NCI-H345 (cell line): ENCODE data around the gene BAHCC1.

Experiments
- DNase-seq: peaks from one replicate; lab custom pipeline; 2025; lab: John Stamatoyannopoulos, UW

The BAHCC1 gene

DNA sequence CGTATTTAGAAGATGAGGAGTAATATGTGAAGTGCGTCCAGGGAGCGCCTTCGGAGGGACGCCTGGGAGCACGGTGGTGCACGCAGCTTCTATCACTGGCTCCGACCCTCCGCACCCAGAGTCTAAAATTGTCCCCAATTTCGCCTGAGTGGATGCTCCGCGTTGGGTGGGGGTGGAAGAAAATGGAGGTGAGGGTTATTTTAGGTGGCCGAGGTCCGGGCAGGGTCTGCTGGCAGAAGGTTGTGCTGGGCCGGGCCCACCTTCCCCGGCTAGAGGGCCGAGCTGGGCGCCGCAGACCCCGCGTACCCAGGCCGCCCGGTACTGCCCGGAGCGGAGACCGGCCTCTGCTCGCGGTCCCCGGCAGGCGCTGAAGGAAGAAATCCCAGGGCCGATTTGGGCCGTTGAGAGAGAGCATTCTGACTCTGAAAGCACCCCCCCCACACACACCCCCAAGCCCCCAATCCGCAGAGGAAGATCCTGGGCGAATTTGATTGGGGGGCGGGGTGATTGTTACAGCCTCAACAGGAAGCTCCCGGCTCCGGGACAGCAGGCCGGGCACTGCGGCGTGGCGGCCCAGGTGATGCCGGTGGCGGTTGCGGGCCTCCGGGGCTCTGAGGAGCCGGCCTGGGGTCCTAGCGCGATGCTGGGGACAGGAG is 3.0 kb downstream of the BAHCC1 start:
- no peak for DNase-seq

DNA sequence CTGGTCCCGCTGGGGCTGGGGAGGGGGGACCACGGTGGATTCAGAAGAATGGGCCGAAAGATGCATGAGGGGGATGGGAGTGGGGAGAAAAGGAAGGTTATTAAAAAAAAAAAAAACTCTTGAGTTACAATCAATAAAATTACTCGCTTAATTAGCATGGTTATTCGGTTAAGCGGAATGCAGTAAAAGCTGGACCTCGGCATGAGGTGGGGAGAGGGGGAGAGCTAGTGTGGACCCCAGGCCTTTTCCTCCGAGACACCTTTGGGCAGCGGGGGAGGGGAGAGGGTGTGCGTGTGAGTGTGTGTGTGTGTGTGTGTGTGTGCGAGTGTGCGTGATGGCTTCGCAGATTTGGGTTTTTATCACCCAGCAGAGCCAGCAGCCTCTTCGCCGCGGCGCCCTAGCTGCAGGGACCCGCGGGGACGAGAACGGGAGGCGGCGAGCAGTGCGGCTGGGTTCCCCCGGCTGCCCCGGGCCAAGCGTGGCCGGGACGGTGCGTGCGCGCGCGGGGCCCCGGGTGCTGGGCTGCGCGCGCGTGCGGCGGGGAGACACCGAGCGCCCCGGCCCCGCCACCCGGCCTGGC is 3.7 kb downstream of the BAHCC1 start:
- no peak for DNase-seq

DNA sequence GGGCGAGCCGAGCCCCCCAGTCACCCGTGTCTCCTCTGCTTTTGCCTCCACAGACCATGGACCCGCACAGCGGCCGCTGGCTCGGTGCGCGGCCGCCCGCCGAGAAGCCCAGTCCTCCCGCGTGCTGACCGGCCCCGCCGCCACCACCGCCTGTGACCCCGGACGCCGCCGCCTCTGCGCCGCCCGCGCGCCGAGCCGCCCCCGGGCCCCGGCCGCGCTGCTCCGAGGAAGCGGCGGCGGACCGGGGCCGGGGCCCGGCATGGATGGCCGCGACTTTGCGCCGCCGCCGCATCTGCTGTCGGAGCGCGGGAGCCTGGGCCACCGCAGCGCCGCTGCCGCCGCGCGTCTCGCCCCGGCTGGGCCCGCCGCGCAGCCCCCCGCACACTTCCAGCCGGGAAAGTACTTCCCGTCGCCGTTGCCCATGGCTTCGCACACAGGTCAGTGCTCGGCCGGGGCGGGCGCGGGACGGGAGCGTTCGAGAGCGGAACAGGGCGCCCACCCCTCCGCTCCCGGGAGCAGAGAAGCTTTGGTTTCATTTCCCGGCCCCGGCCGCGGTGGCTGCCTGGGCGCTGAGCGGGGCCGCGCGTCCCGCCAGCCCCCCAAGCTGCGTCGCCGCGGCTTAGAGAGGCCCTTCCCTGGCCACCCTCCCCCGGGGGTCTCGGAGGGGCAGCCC is 4.4 kb downstream of the BAHCC1 start:
- DNase-seq: no peak

DNA sequence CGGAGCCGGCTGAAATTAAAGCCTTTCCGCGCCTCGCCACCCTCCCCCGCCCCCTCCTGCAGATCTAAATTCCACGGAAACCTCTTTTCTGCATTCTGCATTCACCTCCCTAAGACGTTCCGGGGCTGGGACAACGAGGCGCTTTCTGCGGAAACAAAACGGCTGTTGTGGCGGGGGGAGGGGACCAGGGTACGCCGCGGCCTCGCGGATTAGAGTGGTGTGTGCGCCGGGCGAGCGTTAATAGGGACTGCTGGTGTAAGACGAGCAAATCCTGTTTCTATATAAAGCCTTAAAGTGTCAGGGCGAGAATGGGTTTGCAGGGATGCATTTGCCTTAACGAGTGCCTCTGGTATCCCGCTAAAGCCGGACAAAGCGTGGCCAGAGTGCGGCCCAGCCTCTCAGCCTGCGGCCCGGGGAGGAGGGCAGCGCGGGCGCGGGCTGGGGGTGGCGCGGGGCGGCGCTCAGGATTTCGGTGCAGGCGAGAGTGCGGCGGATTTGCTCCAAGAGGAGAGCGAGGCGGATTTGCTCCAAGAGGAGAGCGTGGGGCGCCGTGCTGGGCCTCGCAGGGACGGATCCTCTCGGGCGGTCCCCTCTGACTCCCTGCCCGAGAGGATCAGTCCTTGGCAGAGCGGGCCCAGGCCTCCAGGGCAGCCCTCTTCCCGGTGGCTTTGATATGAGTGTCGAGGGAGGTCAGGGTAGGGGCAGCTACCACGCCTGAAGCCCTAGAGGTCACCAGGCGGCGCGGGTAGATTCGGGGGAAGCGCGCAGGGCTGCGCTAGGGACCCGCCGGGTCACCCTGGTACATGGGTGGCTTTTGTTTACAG is 5.1 kb downstream of the BAHCC1 start:
- no peak for DNase-seq

DNA sequence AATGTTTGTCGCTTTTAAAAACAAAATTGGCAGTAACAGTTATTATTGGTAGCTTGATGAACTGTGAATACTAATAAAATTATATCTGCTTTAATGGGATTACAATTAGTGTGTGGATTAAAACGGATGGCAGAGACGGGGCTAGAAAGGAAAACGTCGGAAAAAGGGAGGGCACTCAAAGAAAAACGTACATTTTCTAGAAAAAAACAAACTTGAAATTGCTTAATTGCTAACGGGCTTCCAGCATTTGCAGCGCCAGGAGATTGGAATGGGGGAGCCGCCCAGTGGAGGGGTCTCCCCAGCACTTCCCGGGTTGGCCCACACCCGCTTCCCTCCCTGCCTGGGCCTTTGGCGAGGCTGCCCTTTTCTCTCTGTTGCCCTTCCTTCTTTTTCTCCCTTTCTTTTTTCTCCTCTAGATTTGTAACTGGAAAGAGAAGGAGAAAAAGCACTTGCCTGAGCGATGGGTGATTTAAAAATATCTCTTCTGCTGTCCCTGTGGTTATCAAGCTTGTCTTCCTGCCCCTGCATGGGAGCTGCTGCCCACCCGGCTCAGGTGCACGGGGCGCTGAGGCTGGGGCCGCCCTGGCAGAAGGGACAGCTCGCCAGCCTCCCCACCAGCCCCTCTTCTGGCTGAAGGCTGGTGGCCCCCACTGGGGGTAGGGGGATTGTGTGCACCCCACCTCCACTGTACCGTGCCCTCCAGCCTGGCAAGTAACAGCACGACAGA is 5.9 kb downstream of the BAHCC1 start:
- no peak for DNase-seq

DNA sequence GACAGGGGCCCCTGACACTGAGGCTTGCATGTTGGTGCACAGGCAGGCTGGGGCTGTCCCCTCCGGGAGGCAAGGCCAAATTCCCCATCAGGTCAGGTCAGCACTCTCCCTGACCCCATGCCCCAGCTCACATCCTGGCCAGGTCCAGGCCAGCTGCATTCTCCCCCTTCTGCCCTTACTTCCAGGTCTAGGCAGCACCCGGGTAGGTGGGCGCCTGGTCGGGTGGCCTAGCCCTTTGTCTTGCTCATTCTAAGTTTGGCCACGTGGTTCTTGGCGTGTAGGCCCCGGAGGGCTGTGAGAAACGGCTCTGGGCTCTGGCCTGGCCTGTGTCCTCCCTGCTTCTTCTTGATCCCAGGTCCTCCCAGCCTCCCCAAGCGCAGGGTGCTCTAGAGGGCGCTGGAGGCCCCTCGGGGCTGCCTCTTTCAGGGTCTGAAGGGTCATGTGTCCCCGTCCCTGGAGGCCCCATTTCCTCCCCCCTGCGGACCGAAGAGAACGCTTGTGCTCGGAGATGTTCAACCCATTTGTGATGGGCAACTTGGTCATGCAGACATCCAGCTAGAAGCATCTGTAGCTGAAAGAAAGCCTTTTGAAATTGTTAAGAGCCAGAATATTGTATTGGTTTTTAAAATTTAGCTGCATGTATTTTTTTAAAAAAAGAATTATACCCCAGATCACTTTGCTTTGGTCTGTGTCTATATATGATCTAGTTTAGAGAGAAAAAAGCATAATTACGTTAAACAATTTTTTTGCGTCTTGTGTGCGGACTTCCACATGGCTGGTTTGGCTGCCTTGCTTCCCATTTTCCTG is 6.7 kb downstream of the BAHCC1 start:
- no peak for DNase-seq

DNA sequence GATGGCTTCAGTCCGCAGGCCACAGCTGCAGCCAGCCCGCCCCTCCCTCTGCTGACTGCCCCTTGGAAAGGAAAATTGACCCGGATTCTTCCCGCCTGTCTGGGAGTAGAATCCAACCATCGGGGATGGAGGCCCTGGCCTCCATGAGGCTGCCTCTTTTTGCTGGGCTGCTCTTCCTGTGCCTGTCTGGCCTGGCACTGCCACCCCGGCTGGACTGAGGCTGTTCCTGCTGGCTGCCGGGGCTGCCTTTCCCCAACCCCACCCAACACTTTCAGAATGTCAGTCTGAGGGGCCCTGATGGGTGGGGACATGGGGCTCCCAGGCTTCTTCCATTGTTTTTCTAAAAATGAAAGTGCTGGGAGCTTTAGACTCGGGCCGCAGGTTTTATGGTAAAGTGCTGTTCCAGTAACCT is 7.3 kb downstream of the BAHCC1 start:
- no peak for DNase-seq

DNA sequence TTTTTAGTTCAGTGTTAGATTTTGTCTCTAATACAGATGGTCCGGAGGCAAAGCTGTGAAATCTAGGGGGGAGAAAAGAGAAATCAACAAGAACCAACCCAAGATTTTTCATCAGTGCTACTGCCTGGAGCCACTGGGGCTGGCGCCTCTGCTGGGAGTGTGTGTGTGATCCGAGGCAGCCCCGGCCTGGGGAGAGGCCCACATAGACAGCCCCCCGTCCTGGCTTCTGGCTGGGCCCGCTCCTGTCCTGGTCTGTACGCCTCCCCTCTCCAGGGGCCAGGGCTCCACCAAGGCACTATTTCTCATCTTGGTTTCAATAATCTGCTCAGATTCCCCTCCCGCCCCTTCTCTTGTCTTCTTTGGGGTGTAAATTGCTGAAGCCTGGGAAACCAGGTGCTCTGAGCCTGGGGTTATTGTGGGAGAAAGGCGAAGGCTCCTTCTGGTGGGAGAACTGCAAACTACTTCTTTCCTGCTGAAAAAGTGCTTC is 7.8 kb downstream of the BAHCC1 start:
- no peak for DNase-seq

DNA sequence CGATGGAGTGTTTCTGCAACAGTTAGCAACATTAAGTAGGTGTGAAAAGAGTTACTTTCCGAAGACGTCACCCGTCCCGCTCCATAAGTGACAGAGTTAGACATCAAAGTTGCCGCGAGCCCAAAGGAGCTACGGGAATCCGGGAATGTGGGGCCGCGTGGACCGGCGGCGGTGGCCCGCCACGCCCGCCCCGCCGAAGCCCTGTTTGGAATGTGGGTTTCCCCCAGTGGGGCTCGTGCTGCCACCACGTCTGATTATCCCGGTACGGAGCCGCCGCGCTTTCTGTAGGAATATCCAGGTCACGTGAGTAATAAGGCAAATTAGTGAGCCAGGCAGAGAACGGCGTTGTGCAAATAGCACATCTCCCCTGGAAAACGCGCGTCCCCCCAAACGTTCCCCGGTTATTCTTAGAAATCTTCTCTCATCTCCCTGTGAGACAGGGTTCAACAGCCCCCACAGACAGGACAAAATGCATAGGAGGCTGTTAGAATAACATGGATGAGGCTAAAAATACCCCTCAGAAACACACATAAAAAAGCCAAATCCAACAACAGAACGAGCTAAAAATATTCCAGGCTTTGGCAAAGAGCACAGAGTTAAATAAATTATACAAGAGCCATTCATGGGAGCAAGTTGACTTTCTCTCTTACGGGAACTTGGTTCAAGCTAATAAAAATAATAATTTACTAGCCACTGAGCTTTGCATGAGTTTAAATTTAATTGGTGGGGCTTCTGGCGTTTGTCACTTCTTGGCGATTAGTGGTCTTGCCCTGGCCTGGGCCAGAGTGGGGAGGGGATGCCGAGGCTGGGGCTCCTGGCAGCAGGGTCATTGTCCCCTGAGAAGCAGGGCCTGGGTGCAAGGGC is 8.6 kb downstream of the BAHCC1 start:
- DNase-seq: no peak

DNA sequence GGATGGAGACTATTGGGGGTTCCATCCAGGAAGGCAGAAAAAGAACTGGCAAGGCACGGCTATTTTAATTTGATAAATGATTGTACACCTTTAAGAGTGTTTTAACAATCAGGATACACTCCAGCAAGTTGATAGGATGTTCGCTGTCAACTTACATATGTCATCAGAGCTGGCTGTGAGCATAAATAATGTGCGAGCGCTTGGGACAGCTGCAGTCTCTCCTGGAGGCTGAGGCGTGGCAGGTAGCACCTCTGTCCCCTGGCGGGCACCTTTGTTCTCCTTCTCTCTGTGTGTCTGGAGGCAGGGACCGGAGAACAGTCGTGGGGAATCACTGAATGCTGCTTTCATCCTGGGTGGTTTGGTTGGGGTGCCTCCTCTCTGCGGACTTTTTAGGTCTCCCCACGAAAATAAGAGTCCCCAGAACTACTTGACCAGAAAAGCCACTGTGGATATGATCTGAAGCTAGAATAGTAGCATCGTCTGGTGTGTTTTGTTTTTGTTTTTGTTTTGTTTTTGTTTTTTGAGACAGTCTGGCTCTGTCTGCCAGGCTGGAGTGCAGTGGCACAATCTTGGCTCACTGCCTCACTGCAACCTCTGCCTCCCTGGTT is 9.4 kb downstream of the BAHCC1 start:
- peak; percentile 95 for DNase-seq

DNA sequence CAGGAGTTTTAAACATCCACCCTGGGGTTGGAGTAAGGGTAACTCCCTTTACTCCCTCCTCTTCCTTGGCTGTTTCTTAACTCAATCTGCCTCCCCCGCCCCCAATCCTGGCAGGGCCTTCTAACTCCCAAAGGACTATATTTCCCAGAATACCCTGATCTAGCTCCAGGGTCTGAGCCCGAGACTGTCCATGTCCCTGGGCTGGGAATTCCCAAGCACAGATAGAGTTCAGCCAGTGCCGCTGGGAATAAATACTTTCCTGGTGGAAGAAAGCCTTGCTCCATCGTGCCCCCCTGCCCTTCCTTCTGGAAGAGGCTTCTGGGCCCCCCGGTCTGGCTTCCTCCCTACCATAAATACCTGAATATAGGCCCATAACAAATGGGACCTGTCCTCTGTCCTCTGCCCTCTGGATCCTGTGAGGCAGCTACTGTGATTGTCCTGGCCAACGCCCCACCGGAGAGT is 10.2 kb downstream of the BAHCC1 start:
- DNase-seq: no peak

DNA sequence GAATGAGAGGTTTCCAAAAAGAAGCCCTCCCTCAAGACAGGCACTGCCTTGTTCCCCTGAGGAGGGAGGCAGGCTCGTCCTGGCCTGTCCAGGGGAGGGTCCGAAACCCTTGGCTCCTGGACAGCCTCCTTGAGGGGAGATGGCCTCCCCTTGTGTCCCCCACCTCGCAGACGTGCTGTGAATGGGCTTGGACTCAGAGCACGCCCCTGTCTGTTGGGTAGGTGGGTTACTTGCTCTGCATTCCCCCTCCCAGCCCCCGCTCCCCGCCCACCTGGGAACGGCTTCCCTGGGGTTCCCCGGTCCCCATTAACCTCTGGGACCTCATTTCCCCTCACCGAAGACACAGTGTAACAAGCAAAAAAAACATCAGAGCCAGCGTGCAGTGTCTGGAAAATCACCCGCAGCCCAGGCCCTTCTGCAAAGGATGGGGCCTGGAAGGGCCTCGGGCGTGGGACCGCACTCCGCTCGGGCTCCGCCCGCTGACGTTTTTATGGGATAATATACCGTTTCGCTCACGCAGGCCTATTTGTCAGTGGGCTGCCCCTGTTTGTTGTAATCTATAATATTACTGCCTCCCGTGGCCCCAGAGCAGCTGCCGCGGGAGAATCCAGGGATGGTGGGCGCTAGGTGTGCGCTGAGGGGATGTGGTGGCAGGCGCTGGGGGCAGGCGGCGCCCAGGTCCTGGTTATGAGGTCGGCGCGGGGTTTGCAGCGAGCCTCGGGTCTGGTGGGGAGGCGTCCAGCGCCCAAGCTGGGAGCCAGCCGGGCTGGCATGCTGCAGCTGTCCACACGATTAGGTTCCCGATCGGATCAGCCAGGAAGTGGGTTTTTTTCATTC is 11.1 kb downstream of the BAHCC1 start:
- DNase-seq: no peak

DNA sequence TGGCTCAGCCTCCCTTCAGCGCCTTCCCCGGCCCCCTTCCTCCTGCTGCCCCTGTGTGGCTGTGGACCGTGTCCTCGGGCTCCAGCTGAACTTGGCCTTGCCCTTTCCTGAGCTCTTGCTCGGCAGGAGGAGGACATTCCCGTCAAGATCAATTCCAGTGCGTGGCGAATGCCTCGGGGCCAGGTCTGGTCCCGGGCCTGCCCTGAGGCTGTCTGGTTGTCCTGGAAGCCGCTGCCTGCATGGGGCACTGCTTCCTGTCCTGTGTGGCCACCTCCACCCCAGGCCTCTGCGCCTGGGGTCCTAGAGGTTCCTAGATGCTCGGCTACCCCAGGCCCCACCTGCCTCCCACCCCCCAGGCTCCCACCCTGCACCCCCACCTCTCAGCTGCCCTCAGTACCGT is 12.8 kb downstream of the BAHCC1 start:
- DNase-seq: no peak

DNA sequence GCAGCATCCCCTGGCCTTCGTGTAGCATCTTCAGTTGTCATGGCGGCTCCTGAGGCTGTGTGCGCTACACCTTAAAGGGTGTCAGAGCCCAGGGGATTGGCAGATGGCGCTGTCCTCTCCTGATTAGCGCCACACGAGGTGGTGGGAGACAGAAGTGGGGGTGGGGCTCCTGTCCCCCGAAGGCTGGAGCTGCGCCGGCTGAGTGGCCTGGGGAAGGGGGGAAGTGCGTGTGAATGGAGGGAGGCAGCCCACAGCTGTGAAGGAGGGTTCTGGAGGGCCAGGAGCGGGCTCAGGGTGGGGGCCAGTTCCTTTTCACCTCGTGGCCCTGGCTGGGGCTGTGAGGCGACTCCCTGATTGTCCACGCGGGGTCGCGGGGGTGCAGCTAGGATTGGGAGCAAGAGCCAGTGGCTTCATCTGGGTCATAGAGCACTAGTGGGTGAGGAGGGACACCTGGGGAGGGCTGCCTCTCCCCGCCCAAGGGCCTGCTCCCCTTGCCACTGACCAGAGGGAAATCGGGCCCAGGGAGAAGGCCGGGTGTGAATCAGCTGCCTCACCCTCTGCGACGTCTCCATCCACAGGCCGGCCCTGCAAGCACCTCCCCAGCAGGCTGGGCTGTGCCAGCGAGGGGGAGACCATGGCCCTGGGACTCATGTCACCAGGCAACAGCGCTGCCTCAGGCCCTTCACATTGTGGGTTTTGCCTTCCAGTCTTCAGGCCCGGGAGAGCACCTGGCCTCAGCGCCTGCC is 14.1 kb downstream of the BAHCC1 start:
- peak; percentile 54 for DNase-seq

DNA sequence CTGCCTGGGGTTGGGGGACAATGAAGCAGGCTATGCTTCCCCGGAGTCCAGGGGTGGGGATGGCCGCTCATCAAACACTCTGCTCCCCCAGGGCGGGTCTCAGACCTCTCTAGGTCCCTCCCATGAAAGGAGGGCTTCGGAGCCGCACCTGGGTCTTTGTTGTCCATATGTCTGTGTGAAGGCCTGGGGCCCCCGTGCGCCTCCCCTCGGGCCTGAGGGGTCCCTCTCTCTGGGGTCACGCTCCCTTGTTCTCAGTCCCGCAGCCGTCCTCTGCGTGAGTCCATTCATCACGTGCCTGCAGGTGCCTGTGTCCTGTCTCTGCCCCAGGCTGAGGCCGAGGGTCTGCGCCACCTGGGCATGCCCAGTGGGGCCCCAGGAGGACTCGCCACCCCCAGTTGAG is 15.6 kb downstream of the BAHCC1 start:
- DNase-seq: no peak

DNA sequence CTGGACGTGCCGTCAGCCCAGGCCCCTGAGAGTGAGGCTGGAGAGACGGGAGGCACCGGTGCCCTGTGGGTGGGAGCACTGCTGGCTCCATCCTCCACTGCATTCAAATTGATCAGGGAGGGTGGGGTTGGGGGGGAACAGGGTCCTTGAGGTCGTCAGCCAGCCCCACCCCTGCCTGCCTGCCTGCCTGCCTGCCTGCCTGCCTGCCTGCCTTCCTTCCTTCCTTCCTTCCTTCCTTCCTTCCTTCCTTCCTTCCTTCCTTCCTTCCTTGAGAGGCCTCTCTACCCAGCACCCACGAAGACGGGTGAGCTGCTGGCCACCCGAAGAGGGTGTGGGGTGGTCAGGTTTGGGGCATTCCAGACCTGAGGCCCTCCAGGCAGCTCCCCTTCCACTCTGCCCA is 16.0 kb downstream of the BAHCC1 start:
- DNase-seq: no peak

DNA sequence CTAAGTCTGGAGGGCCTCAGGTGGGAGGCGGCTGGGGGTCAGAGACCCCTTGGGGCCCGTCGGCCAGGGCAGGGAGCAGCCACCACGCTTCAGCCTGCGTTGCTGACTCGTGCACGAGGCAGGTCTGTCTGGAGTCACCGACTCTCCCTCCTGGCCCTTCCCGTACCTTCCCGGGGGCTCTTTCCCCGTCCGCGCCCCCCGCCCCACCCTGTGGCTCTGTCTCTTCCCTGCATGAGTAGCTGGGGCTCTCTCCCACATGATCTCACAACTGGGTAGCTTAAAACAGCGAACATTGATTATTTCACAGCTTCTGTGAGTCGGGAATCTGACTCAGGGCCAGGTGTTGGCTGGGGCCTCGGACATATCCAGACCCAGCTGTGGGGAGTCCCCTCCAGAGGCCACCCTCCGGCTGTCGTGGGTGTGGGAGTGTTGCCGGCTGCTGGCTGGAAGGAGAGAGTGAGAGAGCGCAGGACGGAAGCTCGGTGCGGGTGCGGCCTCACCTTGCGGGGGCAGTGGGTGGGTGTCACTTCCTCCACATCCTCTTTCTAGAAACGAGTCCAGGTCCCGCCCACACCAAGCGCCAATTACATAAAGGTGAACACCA is 17.3 kb downstream of the BAHCC1 start:
- no peak for DNase-seq
